GM12875 (cell line): ENCODE results near the gene NAT9.

Experiments
- H3K4me3 ChIP-seq: one replicate; pipeline ENCODE4 v1.5.1; 2011; ENCODE audit warnings: low read depth, low read length, control low read depth
- CTCF ChIP-seq: IDR thresholded peaks from 2 replicates; pipeline ENCODE4 v1.5.1; 2011; ENCODE audit warnings: low read depth, mild to moderate bottlenecking, control low read depth, inconsistent platforms, low read length, moderate library complexity, borderline replicate concordance; ENCODE audit not compliant: insufficient read depth

The NAT9 gene

GRCh38 chr17:74732042-74732867 lies 43.9 kb downstream of the NAT9 start:
- no peak for TF ChIP-seq CTCF
- H3K4me3 ChIP-seq = no peak overlapping the region

GRCh38 chr17:74731347-74731605 lies 44.9 kb downstream of the NAT9 start:
- H3K4me3 ChIP-seq = no peak overlapping the region
- no peak for TF ChIP-seq CTCF

GRCh38 chr17:74730491-74731346 lies 45.4 kb downstream of the NAT9 start:
- TF ChIP-seq CTCF = no peak

GRCh38 chr17:74729866-74730265 lies 46.3 kb downstream of the NAT9 start:
- TF ChIP-seq CTCF = no peak
- no peak overlapping the region for H3K4me3 ChIP-seq

More at GRCh38 chr17:74730491-74731346, 45.4 kb downstream of the NAT9 start:
- no peak overlapping the region for H3K4me3 ChIP-seq

GRCh38 chr17:74729368-74729767 lies 46.8 kb downstream of the NAT9 start:
- no peak for TF ChIP-seq CTCF
- H3K4me3 ChIP-seq = no peak overlapping the region

- TF ChIP-seq CTCF = no peak
- no peak overlapping the region for H3K4me3 ChIP-seq
Measured at GRCh38 chr17:74728702-74729075, 47.5 kb downstream of the NAT9 start.
